ENCODE measurements around the gene CHAF1A.

Gene CHAF1A

GRCh38 chr19:4441994-4442818, 39.8 kb downstream of the CHAF1A start:
- no peak for DNase-seq (ENCODE audit: low spot score)

- no peak for DNase-seq (ENCODE audit: low spot score)
Observed at GRCh38 chr19:4442819-4443146, 40.3 kb downstream of the CHAF1A start.

DNA sequence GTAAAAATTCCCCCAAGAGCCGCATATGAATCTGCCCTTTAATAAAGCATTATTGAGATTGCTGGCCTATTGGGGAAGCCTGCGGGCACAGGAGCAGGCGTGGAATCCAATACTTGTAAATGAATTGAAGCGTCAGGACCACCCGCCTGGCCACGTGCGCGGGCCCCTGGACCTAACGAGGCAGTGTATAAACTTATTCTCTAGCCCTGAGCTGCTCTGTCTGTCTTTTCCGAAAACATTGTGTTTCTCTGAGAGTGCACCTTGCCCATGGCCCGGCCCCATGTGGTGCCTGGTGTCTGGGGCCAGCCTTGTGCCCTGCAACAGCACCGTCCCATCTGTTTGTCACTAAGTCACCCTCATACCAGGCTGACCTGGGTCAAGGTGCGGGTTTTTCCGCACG, 40.7 kb downstream of the CHAF1A start:
- no peak for DNase-seq (ENCODE audit: low spot score)

GRCh38 chr19:4443966-4444764, 41.7 kb downstream of the CHAF1A start:
- no peak for DNase-seq (ENCODE audit: low spot score)

DNA sequence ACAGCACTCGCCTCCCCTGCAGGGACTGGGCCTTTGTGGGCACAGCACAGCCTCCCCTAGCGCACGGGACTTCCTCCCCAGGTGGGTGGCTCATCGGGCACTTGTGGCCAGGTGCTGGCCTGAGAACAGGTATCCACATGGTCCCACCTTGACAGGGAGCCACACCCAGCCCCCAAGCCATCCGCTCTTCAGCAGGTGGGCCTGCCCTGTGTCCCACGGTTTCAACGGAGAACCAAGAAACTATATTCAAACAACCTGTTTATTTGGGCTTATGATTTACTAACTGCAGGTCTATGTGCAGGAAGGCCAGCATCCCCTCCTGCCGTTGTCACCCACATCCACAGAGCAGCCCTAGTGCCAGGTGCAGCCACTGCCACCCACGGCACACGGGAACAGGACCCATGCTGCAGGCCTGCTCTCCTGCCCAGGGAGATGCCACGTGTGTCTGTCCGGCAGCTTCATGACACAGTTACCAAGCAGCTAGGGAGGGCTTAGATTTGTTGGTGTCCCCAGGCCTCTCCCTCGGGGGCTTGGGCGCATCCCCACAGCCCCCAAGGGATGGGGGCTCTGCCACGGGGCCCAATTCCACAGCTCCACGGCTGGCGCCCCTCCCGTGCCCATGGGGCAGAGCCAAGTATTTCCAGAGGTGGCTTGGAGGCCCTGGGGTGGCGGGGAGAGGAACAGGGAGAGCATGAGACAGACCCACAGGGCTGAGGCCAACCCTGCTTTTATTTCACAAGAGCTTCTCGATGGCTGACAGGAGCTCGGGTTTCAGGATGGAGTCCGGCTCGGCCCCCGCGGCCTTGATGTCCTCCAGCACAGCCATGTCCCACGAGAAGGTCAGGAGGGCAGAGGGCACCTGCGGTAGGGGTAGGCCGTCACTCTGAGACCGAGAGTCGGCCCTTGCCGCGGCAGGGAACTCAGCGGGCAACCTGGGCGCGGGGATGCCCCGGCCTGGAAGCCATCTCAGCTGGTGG, 42.6 kb downstream of the CHAF1A start:
- no peak for DNase-seq (ENCODE audit: low spot score)

- DNase-seq (ENCODE audit: low spot score), result no peak
Observed at GRCh38 chr19:4445963-4446703, 43.7 kb downstream of the CHAF1A start.

DNA sequence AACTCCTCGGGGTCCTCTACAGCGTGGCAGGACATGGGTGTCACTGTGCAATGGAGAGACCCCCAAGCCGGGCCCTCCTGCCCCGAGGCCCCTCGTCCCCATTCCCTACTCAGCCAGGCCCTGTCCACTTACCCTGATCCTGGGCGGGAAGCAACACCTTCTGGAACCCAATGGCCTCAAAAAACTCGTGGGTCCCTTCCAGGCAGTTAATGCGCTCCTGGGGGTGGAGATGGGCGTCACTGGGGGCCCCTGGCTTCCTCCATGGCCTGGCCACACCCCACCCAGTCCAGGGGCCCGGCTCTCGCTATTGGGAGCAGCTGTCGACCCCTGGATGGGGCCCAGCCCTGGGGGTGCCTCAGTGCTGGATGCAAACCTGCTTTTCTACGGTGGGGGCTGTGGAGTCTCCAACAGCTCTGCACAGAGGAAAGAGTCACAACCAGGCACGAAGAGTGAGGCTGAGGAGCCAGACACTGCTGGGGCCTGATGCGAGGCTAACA, 44.3 kb downstream of the CHAF1A start:
- DNase-seq (ENCODE audit: low spot score), result no peak

- no peak for DNase-seq (ENCODE audit: low spot score)
Observed at GRCh38 chr19:4447327-4448146, 45.1 kb downstream of the CHAF1A start.

DNA sequence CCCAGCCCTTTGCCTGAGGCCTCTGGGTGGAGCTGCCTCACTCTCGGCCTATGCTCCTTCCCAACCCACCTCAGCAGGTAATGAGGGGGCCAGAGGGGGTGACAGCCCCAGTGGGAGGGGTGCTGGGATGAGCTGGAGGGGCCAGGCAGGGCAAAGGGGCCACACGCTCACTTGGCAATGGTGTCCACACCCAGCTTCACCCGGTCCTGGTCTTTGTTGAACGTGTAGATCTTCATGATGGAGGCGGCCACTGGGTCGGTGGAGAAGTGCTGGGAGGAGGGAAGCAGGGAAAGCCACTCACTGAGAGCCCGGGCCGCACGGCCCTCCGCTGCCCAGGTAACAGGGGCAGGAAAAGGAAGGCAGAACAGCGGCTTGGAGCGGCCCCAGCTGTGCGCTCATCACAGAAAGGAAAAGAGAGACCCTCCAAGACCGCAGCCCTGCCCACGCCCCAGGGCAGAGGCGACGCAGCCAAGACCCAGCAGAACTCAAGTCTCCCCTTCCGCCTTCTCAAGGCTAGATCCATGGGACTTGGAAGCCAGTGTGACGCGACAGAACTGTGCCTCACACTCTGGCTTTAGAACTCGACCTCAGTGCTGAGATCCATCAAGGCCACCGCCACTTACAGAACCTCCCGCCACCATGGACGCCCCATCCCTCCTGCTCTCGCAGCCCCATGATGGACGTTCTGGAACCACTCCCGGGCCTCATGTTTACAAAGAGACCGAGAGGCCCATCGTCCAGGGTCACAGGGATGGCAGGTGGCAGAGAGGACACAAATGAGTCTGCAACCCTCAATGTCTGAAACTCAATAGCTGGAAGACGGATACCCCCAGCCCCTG, 45.9 kb downstream of the CHAF1A start:
- no peak for DNase-seq (ENCODE audit: low spot score)

DNA sequence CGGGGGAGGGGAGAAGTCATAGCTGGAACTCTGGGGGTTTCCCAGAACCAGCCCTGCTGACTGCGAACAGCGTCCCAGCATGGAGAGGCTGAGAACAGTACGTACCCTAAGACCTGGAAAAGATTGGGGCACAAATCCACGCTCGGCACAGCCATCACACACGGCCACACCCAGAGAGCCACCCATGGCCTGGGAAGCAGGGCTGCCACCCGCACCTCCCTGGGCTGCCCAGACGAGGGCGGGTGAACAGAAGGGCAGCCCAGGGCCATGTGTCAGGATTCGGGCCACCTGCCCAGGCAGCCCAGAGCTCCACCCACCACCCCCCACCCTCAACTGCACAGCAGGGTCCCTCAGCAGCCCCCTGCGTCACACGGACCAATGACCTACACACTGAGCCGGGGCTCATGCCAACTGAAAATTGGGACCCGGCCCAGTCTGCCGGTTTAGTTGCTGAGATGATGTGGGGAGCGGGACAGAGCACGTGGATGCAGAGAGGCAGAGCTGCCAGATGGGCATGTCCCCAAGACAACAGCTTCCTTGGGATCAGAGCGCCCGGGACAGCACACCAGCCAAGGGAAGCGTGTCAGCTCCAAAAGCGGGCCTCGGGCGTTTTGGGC, 46.7 kb downstream of the CHAF1A start:
- no peak for DNase-seq (ENCODE audit: low spot score)

- no peak for DNase-seq (ENCODE audit: low spot score)
Observed at GRCh38 chr19:4449639-4450028, 47.2 kb downstream of the CHAF1A start.

DNA sequence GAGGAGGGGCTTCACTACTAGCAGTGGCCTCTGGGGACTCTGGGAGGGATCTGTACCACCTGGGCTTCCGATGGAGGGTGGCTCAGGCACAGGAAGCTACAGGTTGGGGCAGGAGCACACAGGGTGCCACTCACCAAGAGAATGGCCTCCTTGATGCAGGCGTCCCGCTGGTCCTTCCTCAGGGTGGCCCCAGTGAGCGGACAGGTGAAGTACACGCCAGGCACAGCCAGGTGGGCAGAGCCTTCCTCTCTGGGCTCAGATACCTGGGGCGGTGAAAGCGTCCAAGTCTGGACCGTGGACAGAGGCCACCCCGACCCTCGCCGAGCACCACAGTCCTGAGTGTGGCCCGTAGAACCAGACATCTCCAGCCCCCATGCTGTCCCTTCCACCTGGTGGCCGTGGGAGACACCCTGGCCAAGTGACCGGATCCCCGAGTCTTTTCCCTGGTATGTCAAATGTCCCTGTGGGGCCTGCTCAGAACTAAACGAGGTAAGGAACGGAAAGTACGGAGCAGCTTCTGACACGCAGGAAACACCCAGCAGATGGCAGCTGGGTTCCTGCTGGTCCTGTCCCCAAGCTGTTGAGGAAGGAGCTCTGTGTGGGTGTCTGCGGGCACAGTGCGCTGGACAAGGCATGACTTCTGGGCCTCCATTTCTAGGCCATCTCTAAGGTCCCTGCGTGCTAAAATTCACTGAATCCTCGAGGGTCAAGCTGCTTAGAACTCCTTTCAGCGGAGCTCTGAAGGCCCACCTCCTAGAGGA, 50.0 kb downstream of the CHAF1A start:
- no peak for DNase-seq (ENCODE audit: low spot score)

DNA sequence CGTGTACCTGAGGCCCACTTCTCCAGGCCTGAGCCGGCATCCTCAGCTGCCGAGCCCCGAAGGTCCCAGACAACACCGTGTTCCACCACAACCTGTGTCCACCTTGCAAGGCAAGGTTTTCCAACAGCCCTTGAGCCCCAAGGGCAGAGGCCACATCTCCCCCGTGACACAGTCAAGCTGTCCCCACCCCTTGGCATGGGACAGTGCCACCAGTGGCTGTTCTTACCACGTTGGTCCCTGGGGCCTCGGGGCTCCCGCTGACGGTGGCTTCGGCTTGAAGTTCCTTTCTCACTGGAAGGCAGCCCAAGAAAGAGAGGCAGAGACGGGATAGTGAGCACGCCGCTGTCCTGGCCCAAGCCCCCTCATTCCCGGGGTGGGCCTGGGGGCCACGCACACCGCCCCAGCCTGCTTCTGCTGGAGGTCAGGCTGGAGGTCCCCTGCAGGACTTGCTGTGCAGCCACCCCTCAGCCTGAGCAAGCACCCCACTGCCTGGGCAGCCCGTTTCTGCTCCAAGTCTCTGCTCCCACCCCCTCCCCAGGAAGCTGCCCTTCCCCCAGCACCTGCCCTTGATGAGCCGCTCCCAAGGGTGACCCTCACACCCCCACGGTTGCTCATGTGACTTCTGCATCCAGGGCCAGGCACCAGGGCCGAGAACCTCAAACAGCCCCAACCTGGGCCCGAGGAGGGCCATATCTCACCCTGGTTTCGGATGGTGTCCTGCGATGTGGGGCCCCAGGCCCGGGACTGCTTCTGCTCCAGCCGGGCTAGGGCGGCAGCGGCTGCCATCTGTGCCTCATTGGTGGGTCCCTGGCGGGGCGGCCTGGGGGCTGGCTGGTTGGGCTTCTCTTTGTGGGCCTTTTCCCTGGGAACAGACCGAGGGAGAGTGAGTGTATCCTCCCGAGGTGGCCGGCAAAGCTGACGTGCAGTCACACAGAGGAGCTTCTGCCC, 51.1 kb downstream of the CHAF1A start:
- no peak for DNase-seq (ENCODE audit: low spot score)

DNA sequence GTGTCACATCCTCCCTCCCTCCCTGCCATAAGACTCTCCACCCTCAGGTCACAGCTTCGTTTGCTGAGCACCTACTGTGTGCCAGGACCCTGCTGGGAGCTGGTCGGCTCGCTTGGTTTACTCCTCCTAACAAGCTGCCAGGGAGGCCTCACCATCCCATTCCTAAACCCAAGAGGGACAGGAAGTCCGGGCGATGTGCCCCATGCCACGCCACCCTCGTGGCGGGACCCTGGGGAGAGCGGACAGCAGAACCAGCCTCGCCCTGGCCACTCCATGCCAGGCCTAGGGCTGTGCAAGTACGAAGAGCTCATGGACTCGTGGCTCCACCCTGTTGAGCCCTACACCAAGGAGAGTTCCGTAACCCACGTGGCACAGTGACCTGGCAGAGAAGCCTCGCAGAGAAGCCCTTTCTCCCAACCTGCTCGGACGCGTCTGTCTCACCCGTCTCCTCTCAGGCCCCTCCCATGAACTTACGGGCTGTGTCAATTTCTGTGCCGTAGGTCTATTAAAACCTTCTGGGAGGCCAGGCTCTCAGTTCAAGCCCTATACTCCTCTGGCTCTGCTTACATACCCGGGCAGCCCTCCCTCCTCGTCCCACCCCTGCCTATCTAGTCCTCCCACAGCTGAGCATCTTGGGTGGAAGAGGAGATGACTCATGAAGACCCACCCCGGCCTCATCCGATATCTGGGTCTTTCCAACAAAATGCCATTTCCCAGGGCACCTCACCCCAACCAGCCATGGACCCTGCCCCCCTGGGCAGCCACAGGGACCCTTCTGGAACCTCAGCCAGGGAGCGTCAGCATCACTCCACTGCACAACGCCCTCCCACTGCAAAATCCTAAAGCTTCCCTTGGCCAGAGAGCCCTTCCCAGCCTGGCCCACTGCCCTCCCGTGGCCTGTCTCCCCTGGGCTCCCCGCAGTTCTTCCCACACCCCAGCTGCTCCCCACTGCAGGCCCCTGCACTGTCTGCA, 52.6 kb downstream of the CHAF1A start:
- DNase-seq (ENCODE audit: low spot score), result no peak

DNA sequence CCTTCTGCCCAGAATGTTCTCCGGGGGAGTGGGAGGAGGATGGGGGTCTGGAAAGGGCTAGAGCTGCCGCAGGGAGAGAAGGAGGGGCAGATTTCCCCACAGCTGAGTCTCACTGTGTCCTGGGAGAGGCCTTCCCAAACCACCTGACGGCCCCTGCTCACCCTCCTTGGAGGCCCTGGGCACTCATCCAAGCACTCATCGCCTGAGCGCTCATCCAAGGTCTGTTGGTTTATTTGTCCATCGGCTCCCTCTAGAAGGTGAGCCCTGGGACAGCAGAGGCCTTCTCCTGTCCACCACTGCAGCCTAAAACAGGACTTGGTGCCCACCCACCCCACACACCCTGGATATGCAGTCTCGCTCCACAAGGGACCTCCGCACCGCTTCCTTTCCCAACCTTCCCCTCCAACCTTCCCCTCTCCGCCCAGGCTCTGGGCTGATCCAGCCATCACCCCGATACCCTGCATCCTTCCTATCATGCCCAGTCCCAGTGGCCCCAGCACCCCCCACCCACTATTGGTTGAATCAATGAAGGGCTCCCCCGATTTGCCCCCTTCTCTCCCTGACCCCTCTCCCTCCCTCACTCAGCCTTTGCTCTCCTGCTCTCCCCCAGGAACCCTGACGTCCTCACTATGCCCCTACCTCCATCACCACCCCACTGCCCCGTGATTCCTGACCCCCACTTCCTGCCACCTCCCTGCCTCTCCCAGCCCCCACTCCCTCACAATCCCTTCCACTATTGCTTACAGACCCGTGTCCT, 53.5 kb downstream of the CHAF1A start:
- no peak for DNase-seq (ENCODE audit: low spot score)
